ENCODE results near the gene PPP2R5D.

PPP2R5D gene

DNA sequence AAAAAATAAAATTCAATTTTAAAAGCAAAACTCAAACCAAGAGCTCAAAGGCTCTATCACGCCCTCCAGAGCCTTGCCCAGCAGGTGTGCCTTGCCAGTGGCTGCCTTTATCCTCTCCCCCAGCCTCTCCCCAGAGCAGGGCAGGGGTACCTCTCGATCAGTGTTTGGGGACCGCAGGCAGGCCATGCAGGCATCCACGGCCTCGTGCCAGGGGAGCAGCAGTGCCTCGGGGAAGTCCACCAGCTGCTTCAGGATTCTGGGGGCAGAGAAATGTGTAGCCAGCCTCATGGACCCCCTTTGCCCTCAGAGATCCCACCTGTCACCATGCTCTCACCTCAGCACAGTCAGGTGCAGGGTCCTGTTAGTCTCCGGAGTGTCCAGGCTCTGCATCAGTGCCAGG lies 63.6 kb downstream of the PPP2R5D start:
- TF ChIP-seq, protein P1, sequence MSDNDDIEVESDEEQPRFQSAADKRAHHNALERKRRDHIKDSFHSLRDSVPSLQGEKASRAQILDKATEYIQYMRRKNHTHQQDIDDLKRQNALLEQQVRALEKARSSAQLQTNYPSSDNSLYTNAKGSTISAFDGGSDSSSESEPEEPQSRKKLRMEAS (IDR thresholded peaks at IDR 0.05): no peak
- no peak for TF ChIP-seq RAD21 (IDR thresholded peaks at IDR 0.05; ENCODE audit: low read depth)
- no peak for TF ChIP-seq TEAD4 (IDR thresholded peaks at IDR 0.05)
- no peak for TF ChIP-seq YY1 (IDR thresholded peaks at IDR 0.05; ENCODE audit: low read depth)
- TF ChIP-seq EGR1 (IDR thresholded peaks at IDR 0.05): no peak
- no peak for TF ChIP-seq FOXM1 (IDR thresholded peaks at IDR 0.05; ENCODE audit: borderline replicate concordance, low read depth)
- TF ChIP-seq CREB1 (IDR thresholded peaks at IDR 0.05; ENCODE audit: low read depth): no peak
- no peak for TF ChIP-seq TAF1 (IDR thresholded peaks at IDR 0.05; ENCODE audit: low read depth)
- no peak for TF ChIP-seq ZBTB7A (IDR thresholded peaks at IDR 0.05; ENCODE audit: low read depth)
- TF ChIP-seq CEBPB (IDR thresholded peaks at IDR 0.05): no peak
- TF ChIP-seq, protein P2, sequence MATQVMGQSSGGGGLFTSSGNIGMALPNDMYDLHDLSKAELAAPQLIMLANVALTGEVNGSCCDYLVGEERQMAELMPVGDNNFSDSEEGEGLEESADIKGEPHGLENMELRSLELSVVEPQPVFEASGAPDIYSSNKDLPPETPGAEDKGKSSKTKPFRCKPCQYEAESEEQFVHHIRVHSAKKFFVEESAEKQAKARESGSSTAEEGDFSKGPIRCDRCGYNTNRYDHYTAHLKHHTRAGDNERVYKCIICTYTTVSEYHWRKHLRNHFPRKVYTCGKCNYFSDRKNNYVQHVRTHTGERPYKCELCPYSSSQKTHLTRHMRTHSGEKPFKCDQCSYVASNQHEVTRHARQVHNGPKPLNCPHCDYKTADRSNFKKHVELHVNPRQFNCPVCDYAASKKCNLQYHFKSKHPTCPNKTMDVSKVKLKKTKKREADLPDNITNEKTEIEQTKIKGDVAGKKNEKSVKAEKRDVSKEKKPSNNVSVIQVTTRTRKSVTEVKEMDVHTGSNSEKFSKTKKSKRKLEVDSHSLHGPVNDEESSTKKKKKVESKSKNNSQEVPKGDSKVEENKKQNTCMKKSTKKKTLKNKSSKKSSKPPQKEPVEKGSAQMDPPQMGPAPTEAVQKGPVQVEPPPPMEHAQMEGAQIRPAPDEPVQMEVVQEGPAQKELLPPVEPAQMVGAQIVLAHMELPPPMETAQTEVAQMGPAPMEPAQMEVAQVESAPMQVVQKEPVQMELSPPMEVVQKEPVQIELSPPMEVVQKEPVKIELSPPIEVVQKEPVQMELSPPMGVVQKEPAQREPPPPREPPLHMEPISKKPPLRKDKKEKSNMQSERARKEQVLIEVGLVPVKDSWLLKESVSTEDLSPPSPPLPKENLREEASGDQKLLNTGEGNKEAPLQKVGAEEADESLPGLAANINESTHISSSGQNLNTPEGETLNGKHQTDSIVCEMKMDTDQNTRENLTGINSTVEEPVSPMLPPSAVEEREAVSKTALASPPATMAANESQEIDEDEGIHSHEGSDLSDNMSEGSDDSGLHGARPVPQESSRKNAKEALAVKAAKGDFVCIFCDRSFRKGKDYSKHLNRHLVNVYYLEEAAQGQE (IDR thresholded peaks at IDR 0.05; ENCODE audit: low read depth): no peak
- TF ChIP-seq, protein P3, sequence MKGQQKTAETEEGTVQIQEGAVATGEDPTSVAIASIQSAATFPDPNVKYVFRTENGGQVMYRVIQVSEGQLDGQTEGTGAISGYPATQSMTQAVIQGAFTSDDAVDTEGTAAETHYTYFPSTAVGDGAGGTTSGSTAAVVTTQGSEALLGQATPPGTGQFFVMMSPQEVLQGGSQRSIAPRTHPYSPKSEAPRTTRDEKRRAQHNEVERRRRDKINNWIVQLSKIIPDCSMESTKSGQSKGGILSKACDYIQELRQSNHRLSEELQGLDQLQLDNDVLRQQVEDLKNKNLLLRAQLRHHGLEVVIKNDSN (IDR thresholded peaks at IDR 0.05): no peak
- no peak for TF ChIP-seq EP300 (IDR thresholded peaks at IDR 0.05; ENCODE audit: borderline replicate concordance)
- no peak for TF ChIP-seq TCF12 (IDR thresholded peaks at IDR 0.05; ENCODE audit: low read depth)
- TF ChIP-seq NFIC (IDR thresholded peaks at IDR 0.05): no peak

DNA sequence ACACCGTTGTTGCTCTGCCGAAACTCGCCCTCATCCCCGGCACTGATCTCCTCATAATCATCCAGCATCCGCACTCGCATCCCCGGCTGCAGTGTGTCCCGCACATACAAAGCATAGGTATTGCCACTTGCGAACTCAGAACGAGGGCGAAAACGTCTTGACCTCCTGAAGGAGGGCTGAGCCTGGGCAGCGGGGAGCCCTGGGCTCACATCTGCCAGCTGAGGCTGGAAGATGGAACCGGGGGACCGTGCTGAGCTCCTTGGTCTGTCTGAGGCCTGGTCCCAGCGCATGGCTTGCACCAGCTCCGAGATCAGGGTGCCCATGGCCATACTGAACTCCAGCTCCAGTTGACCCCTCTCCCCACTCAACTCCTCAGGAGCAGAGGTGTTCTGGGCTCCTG lies 66.6 kb downstream of the PPP2R5D start:
- TF ChIP-seq FOXM1 (IDR thresholded peaks at IDR 0.05; ENCODE audit: borderline replicate concordance, low read depth) (no peak), YY1 (IDR thresholded peaks at IDR 0.05; ENCODE audit: low read depth) (no peak), NFIC (IDR thresholded peaks at IDR 0.05) (no peak)
- TF ChIP-seq, protein P3 (IDR thresholded peaks at IDR 0.05): no peak

DNA sequence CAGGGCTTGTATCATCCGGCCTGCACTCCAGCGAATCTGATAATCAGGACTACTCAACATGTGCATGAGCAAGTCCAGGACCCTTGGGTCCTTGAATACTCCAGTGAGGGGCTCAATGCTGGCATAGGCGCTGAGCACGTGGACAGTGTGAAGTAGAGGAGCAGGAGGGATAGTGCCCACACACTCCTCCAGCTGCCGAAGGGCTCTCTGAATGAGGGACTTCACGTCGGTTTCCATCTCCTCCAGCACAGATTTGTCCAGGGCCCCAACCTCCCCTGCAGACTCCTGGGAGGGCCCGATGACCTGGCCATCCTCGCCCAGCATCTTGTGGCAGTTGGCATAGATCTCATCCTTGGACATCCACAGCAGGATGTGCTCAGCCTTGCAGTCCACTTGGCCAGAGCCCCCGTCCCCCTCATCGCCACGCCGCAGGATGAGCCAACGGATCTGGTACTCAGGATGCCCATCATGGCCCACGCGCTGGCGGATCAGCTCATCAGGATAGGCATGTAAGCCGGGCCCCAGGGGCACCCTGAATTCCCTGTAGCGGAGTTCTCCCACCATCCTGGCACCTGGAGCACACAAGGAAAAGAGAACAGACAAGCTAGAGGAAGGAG lies 68.0 kb downstream of the PPP2R5D start:
- TF ChIP-seq RAD21 (IDR thresholded peaks at IDR 0.05; ENCODE audit: low read depth): no peak
- no peak for TF ChIP-seq EGR1 (IDR thresholded peaks at IDR 0.05)
- TF ChIP-seq, protein P3 (IDR thresholded peaks at IDR 0.05): no peak
- TF ChIP-seq, protein P2 (IDR thresholded peaks at IDR 0.05; ENCODE audit: low read depth): no peak
- TF ChIP-seq TCF12 (IDR thresholded peaks at IDR 0.05; ENCODE audit: low read depth): no peak

DNA sequence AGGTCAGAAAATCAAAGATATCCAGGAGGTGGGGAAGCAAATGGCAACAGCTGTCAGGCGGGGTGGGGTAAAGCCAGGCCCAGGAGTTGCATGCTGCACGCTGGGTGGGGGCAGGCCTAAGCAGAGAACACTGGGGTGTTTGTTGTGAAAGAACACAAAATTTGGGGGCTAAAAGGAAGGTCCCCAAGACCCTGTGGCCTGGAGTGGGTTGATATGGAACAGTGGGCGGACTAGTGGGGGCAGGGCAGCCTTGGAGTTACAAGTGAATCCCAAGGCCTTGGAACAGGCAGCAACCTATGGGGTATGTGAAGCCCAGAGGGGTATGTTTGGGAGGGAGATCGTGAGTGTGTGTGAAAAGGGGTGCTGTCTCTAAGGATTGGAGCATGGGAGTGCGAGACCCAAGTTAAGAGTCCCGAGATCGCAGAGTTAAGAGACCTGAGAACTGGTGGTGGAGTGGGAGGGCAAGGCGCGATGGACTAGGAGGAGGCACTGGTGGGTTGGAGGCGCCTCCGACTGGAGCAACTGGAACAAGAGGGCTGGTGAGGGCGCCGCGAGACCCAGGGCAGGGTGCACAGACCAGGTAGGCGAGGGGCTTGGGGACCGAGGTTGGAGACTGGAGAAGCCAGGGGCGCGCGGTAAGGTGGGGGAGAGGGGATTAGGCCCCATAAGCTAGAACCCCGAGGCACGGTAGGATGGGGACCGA lies 68.6 kb downstream of the PPP2R5D start:
- no peak for TF ChIP-seq NFIC (IDR thresholded peaks at IDR 0.05)
- TF ChIP-seq EP300 (IDR thresholded peaks at IDR 0.05; ENCODE audit: borderline replicate concordance): no peak
- no peak for TF ChIP-seq TCF12 (IDR thresholded peaks at IDR 0.05; ENCODE audit: low read depth)
- TF ChIP-seq TEAD4 (IDR thresholded peaks at IDR 0.05): no peak
- TF ChIP-seq, protein P3 (IDR thresholded peaks at IDR 0.05): no peak
- TF ChIP-seq CEBPB (IDR thresholded peaks at IDR 0.05): no peak
- no peak for TF ChIP-seq RAD21 (IDR thresholded peaks at IDR 0.05; ENCODE audit: low read depth)
- no peak for TF ChIP-seq ZBTB7A (IDR thresholded peaks at IDR 0.05; ENCODE audit: low read depth)
- no peak for TF ChIP-seq EGR1 (IDR thresholded peaks at IDR 0.05)
- no peak for TF ChIP-seq CREB1 (IDR thresholded peaks at IDR 0.05; ENCODE audit: low read depth)

DNA sequence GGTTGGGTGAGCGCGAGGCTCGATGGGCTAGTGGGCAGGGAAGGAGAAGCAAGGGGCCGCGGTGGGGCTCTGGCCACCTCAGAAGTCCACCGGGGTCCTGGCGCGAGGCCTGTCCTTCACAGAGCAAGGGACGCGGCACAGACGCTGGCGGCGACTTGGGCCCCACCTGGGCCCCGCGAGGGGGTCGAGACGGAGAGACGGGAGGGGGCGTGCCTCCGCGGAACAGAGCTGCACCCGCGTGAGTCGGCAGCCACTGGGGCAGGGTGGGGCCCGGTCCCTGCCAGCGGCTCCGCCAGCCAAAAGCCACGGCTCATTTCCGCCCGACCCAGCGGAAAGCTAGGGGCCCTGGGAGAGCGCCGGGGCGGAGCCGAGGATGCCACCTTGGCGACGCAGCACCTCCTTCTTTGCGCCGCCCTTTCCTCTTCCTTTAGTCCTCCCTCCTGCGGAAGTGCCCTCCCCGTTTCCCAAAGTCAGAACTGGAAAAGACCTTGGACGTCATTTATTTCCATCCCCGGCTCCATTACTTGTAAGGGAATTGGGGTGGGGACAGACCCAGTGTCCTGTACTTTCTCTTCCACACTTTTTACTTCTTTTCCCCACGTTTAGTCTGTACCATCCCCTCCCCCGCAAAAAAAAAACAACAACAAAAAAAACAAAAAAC lies 69.3 kb downstream of the PPP2R5D start, which contains the start of gene CUL7:
Gene CUL7, minus strand, starts transcription at position 307 of the 661 bp plus-strand sequence. CDS start 1,063 bp downstream, outside the sequence.
- no peak for TF ChIP-seq EP300 (IDR thresholded peaks at IDR 0.05; ENCODE audit: borderline replicate concordance)
- peak; percentile 58 for TF ChIP-seq NFIC (IDR thresholded peaks at IDR 0.05)
- TF ChIP-seq ZBTB7A (IDR thresholded peaks at IDR 0.05; ENCODE audit: low read depth): peak; percentile 68; the same call in 1 of the 2 replicates
- no peak for TF ChIP-seq FOXM1 (IDR thresholded peaks at IDR 0.05; ENCODE audit: borderline replicate concordance, low read depth)
- no peak; the same call in 1 of the 2 replicates for TF ChIP-seq EGR1 (IDR thresholded peaks at IDR 0.05)
- peak; percentile 64 for TF ChIP-seq TAF1 (IDR thresholded peaks at IDR 0.05; ENCODE audit: low read depth)
- peak; percentile 44; the same call in 1 of the 2 replicates for TF ChIP-seq YY1 (IDR thresholded peaks at IDR 0.05; ENCODE audit: low read depth)
- TF ChIP-seq, protein P3 (IDR thresholded peaks at IDR 0.05): peak; percentile 78
- TF ChIP-seq, protein P1 (IDR thresholded peaks at IDR 0.05): peak; percentile 85
- TF ChIP-seq CREB1 (IDR thresholded peaks at IDR 0.05; ENCODE audit: low read depth): no peak
